Liver (tissue), 9 donors: ENCODE results near the gene SPARC. TPM values are rescaled to one million over a fixed set of nuclear protein-coding genes. Genes with fewer than 3 reads are reported as not detected.

ENCODE experiments used
- DNase-seq: peaks from one replicate; pipeline ENCODE4 v3.0.0-alpha.2; 2017; ENCODE audit warnings: low spot score
- H3K27ac ChIP-seq, 2 donors: one replicate each; pipeline ENCODE4 v1.7.0; 2013; ENCODE audit warnings: inconsistent platforms in 2 of 2, low read length in 2 of 2, control low read depth in 1 of 2, low read depth in 1 of 2, mild to moderate bottlenecking in 1 of 2
- H3K27me3 ChIP-seq, 4 donors: one replicate each; pipeline versions ENCODE4 v1.6.1 to v1.7.0; 2013; ENCODE audit warnings: low read length in 3 of 4, inconsistent platforms in 1 of 4, mild to moderate bottlenecking in 1 of 4, moderate library complexity in 1 of 4; ENCODE audit not compliant: control insufficient read depth in 4 of 4, insufficient read depth in 4 of 4
- H3K36me3 ChIP-seq, 4 donors: one replicate each; pipeline versions ENCODE4 v1.6.1 to v1.7.0; 2013; ENCODE audit warnings: low read length in 3 of 4, mild to moderate bottlenecking in 3 of 4, low read depth in 1 of 4, moderate library complexity in 1 of 4; ENCODE audit not compliant: control insufficient read depth in 4 of 4, insufficient read depth in 3 of 4
- H3K4me1 ChIP-seq, 4 donors: one replicate each; pipeline versions ENCODE4 v1.6.1 to v1.7.0; 2013; ENCODE audit warnings: low read length in 3 of 4, mild to moderate bottlenecking in 3 of 4, moderate library complexity in 1 of 4; ENCODE audit not compliant: control insufficient read depth in 4 of 4, insufficient read depth in 4 of 4
- H3K4me3 ChIP-seq, 3 donors: one replicate each; pipeline versions ENCODE4 v1.6.1 to v1.7.0; 2013; ENCODE audit warnings: low read length in 3 of 3, control low read depth in 1 of 3, low read depth in 1 of 3, mild to moderate bottlenecking in 1 of 3
- H3K9ac ChIP-seq, 2 donors: one replicate each; pipeline ENCODE4 v1.7.0; 2013; ENCODE audit warnings: low read length in 2 of 2, mild to moderate bottlenecking in 2 of 2, moderate library complexity in 2 of 2, control low read depth in 1 of 2, low read depth in 1 of 2
- H3K9me3 ChIP-seq, 4 donors: one replicate each; pipeline versions ENCODE4 v1.6.1 to v1.7.0; 2013; ENCODE audit warnings: low read length in 3 of 4; ENCODE audit not compliant: control insufficient read depth in 4 of 4
- EGR1 ChIP-seq, 2 donors: IDR thresholded peaks; 2 replicates each; pipeline ENCODE4 v1.6.1; 2016 to 2018; ENCODE audit warnings: antibody characterized with exemption in 2 of 2, low read depth in 2 of 2
- FOXA1 ChIP-seq: IDR thresholded peaks from 2 replicates; pipeline ENCODE4 v1.6.1; 2016; ENCODE audit warnings: antibody characterized with exemption
- FOXA2 ChIP-seq: IDR thresholded peaks from 2 replicates; pipeline ENCODE4 v1.6.1; 2016; ENCODE audit warnings: antibody characterized with exemption
- GABPA ChIP-seq, 2 donors: IDR thresholded peaks in 1 of 2; conservative IDR thresholded peaks in 1 of 2; 2 replicates each; pipeline ENCODE4 v1.6.1; 2016; ENCODE audit warnings: antibody characterized with exemption in 2 of 2, mild to moderate bottlenecking in 1 of 2, moderate library complexity in 1 of 2
- HNF4A ChIP-seq, 2 donors: conservative IDR thresholded peaks; 2 replicates each; pipeline ENCODE4 v1.6.1; 2016; ENCODE audit warnings: antibody characterized with exemption in 2 of 2, mild to moderate bottlenecking in 2 of 2
- HNF4G ChIP-seq: IDR thresholded peaks from 2 replicates; pipeline ENCODE4 v1.6.1; 2016; ENCODE audit warnings: antibody characterized with exemption
- JUND ChIP-seq, 2 donors: IDR thresholded peaks; 2 replicates each; pipeline ENCODE4 v1.6.1; 2016; ENCODE audit warnings: antibody characterized with exemption in 2 of 2
- NR2F2 ChIP-seq: IDR thresholded peaks from 2 replicates; pipeline ENCODE4 v1.6.1; 2016; ENCODE audit warnings: antibody characterized with exemption
- RXRA ChIP-seq, 2 donors: IDR thresholded peaks; 2 replicates each; pipeline ENCODE4 v1.6.1; 2017 to 2018; ENCODE audit warnings: antibody characterized with exemption in 2 of 2, mild to moderate bottlenecking in 1 of 2
- SP1 ChIP-seq: IDR thresholded peaks from 2 replicates; pipeline ENCODE4 v1.6.1; 2018; ENCODE audit warnings: antibody characterized with exemption, mild to moderate bottlenecking
- TAF1 ChIP-seq: conservative IDR thresholded peaks from 2 replicates; pipeline ENCODE4 v1.6.1; 2016; ENCODE audit warnings: antibody characterized with exemption, mild to moderate bottlenecking
- YY1 ChIP-seq: IDR thresholded peaks from 2 replicates; pipeline ENCODE4 v1.6.1; 2016; ENCODE audit warnings: antibody characterized with exemption, mild to moderate bottlenecking
- WGBS: extraction: QIAGEN DNeasy Blood & Tissue Kit; methylation state at CpG from one replicate; pipeline ENCODE4 v1.1.7; 2013; 5-methylcytosine and 5-hydroxymethylcytosine counted together
- polyA plus RNA-seq, 2 donors: library from polyadenylated mRNA; stranded (reverse) in 1 of 2; unstranded in 1 of 2; fragments of 200-250 nt in 1 of 2; fragments of >200 nt in 1 of 2; fragmentation: Nextera tagmentation in 1 of 2; extraction: Ambion mirVana in 1 of 2; gene quantifications; one replicate each; pipeline versions ENCODE4 v1.2.1 to v1.2.3, GENCODE V29; 2013 to 2015
- total RNA-seq, 2 donors: library from RNA; depleted of rRNA; stranded (reverse); fragments of >200 nt; gene quantifications; one replicate each; pipeline ENCODE4 v1.2.3, GENCODE V29; 2014
- TF ChIP-seq, protein P1 (sequence below): IDR thresholded peaks from 2 replicates; pipeline ENCODE4 v1.6.1; 2016; ENCODE audit warnings: antibody characterized with exemption
- TF ChIP-seq, protein P2 (sequence below): IDR thresholded peaks from 2 replicates; pipeline ENCODE4 v1.6.1; 2016; ENCODE audit warnings: antibody characterized with exemption, mild to moderate bottlenecking
- TF ChIP-seq, protein P3 (sequence below): IDR thresholded peaks from 2 replicates; pipeline ENCODE4 v1.6.1; 2016; ENCODE audit warnings: antibody characterized with exemption
- TF ChIP-seq, protein P4 (sequence below): IDR thresholded peaks from 2 replicates; pipeline ENCODE4 v1.6.1; 2016; ENCODE audit warnings: antibody characterized with exemption
- TF ChIP-seq, protein P5 (sequence below): fragments of 150-350 bp; IDR thresholded peaks from 2 replicates; pipeline ENCODE4 v1.5.1; 2017; ENCODE audit warnings: improper control_type of control experiment, low read depth, low read length; ENCODE audit not compliant: missing input control
- donor health status: healthy.
- donor health status: healthy.
- donor health status: healthy.
- donor health status: healthy.
- donor health status: healthy.

The SPARC gene
- total and polyA plus RNA-seq, 4 donors: 96.6 to 269 (median 110) TPM

DNA sequence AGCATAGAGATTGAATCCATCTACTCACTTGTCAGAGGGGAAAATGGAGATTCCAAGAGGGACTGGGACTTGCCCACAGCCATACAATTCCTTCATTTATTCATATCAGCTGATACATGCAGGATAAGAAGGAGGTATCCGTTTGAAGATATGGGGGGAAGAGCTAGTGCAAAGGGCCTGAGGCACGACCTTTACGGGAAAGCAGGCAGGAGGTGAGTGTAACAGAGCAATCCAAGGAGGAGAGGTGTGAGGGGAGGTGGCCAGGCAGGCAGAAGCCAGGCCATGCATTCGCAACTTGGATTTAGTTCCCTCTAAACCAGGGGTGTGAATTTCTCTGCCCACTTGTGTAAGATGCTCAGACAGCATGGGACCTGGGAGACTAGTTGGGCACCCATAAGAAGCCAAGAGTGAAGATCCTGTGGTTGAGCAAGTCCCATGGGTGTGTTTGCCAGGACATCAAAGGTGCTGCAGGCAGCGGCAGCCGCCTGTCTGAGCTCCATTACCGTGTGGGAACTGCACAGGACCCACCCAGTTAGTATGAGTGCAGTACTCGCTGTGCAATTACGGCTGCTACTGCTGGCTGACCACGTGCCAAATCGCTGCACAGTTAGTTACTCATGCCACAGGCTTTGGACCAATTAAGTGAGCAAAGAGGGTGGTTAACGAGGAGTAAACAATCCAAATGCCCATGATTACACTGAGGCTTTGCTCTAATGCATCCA, 64.2 kb downstream of the SPARC start:
- 75% methylated on average over 12 of the region's 12 CpGs for WGBS
- DNase-seq: no peak
- TF ChIP-seq, protein P1, sequence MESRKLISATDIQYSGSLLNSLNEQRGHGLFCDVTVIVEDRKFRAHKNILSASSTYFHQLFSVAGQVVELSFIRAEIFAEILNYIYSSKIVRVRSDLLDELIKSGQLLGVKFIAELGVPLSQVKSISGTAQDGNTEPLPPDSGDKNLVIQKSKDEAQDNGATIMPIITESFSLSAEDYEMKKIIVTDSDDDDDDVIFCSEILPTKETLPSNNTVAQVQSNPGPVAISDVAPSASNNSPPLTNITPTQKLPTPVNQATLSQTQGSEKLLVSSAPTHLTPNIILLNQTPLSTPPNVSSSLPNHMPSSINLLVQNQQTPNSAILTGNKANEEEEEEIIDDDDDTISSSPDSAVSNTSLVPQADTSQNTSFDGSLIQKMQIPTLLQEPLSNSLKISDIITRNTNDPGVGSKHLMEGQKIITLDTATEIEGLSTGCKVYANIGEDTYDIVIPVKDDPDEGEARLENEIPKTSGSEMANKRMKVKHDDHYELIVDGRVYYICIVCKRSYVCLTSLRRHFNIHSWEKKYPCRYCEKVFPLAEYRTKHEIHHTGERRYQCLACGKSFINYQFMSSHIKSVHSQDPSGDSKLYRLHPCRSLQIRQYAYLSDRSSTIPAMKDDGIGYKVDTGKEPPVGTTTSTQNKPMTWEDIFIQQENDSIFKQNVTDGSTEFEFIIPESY: no peak
- TF ChIP-seq, protein P2, sequence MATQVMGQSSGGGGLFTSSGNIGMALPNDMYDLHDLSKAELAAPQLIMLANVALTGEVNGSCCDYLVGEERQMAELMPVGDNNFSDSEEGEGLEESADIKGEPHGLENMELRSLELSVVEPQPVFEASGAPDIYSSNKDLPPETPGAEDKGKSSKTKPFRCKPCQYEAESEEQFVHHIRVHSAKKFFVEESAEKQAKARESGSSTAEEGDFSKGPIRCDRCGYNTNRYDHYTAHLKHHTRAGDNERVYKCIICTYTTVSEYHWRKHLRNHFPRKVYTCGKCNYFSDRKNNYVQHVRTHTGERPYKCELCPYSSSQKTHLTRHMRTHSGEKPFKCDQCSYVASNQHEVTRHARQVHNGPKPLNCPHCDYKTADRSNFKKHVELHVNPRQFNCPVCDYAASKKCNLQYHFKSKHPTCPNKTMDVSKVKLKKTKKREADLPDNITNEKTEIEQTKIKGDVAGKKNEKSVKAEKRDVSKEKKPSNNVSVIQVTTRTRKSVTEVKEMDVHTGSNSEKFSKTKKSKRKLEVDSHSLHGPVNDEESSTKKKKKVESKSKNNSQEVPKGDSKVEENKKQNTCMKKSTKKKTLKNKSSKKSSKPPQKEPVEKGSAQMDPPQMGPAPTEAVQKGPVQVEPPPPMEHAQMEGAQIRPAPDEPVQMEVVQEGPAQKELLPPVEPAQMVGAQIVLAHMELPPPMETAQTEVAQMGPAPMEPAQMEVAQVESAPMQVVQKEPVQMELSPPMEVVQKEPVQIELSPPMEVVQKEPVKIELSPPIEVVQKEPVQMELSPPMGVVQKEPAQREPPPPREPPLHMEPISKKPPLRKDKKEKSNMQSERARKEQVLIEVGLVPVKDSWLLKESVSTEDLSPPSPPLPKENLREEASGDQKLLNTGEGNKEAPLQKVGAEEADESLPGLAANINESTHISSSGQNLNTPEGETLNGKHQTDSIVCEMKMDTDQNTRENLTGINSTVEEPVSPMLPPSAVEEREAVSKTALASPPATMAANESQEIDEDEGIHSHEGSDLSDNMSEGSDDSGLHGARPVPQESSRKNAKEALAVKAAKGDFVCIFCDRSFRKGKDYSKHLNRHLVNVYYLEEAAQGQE: no peak
- no peak for TF ChIP-seq JUND (IDR thresholded peaks at IDR 0.05)
- TF ChIP-seq, protein P3, sequence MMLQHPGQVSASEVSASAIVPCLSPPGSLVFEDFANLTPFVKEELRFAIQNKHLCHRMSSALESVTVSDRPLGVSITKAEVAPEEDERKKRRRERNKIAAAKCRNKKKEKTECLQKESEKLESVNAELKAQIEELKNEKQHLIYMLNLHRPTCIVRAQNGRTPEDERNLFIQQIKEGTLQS: no peak
- TF ChIP-seq, protein P4, sequence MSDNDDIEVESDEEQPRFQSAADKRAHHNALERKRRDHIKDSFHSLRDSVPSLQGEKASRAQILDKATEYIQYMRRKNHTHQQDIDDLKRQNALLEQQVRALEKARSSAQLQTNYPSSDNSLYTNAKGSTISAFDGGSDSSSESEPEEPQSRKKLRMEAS: no peak
- TF ChIP-seq FOXA1: no peak
- TF ChIP-seq FOXA2: no peak
- TF ChIP-seq SP1: no peak
- no peak for TF ChIP-seq NR2F2
- no peak for TF ChIP-seq YY1
- no peak for TF ChIP-seq HNF4A (conservative IDR thresholded peaks at IDR 0.05)
- TF ChIP-seq, protein P5, sequence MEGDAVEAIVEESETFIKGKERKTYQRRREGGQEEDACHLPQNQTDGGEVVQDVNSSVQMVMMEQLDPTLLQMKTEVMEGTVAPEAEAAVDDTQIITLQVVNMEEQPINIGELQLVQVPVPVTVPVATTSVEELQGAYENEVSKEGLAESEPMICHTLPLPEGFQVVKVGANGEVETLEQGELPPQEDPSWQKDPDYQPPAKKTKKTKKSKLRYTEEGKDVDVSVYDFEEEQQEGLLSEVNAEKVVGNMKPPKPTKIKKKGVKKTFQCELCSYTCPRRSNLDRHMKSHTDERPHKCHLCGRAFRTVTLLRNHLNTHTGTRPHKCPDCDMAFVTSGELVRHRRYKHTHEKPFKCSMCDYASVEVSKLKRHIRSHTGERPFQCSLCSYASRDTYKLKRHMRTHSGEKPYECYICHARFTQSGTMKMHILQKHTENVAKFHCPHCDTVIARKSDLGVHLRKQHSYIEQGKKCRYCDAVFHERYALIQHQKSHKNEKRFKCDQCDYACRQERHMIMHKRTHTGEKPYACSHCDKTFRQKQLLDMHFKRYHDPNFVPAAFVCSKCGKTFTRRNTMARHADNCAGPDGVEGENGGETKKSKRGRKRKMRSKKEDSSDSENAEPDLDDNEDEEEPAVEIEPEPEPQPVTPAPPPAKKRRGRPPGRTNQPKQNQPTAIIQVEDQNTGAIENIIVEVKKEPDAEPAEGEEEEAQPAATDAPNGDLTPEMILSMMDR: no peak
- TF ChIP-seq HNF4G: no peak
- TF ChIP-seq TAF1: no peak
- no peak for TF ChIP-seq RXRA (IDR thresholded peaks at IDR 0.05)
- no peak for TF ChIP-seq GABPA (IDR thresholded peaks at IDR 0.05 in 1 of 2, conservative IDR thresholded peaks at IDR 0.05 in 1 of 2)
- no peak for TF ChIP-seq EGR1 (IDR thresholded peaks at IDR 0.05; ENCODE audit: low read depth in 2 of 2)
- Histone ChIP-seq H3K27me3 (peaks cover 0 to 3% (median 1%) of the 10 kb centered on the region in 4 donors), H3K4me1 (no peaks in the 10 kb centered on the region), H3K9me3 (peaks cover 0 to 3% (median 0%) of the 10 kb centered on the region in 4 donors), H3K27ac (no peak overlapping the region), H3K4me3 (no peak overlapping the region), H3K36me3 (no peaks in the 10 kb centered on the region), H3K9ac (no peak overlapping the region)
